HG02885 (cell line): ENCODE measurements around the gene PPM1M.
A peak's percentile ranks its signal among the peaks of the same experiment; 100 is the strongest.
"Not testable (repeated sequence)": the region's sequence is repeated elsewhere in the genome, so short reads cannot be mapped to it uniquely, and the experiment has no call there.

ENCODE experiments used
- ATAC-seq: cut with Tn5 transposase; IDR thresholded peaks from one replicate; pipeline ENCODE4 v1.9.1; 2021; ENCODE audit warnings: mild to moderate bottlenecking; ENCODE audit not compliant: unreplicated experiment, poor library complexity

PPM1M gene

GRCh38 chr3:52270252-52270754 is 24.7 kb downstream of the PPM1M start:
- ATAC-seq = no peak

- not testable (repeated sequence) for ATAC-seq
Measured at GRCh38 chr3:52272172-52272571, 26.6 kb downstream of the PPM1M start.

DNA sequence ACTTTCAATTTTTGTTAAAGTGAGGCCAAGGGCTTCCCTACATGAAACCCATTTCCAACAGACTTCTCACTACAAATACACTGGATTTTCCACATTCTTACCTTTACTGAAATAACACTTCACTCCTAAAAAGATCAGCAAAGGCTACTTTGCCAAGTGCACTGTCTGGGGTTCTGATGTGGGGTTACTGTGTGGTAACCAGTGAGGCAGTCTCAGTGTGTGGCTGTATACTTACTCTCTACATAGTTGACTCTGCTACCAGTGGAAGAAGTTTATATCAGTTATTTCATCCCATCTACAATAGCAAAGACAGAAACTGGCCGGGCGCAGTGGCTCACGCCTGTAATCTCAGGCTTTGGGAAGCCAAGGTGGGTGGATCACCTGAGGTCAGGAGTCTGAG is 27.3 kb downstream of the PPM1M start:
- no peak for ATAC-seq

DNA sequence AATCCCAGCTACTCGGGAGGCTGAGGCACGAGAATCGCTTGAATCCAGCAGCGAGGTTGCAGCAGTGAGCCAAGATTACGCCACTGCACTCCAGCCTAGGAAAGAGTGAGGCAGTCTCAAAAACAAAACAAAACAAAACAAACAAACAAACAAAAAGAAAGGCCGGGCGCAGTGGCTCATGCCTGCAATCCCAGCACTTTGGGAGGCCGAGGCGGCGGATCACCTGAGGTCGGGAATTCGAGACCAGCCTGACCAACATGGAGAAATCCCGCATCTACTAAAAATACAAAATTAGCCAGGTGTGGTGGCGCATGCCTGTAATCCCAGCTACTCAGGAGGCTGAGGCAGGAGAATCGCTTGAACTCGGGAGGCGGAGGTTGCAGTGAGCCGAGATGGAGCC is 29.2 kb downstream of the PPM1M start:
- ATAC-seq = not testable (repeated sequence)

GRCh38 chr3:52277071-52277964 is 31.8 kb downstream of the PPM1M start:
- ATAC-seq = no peak

DNA sequence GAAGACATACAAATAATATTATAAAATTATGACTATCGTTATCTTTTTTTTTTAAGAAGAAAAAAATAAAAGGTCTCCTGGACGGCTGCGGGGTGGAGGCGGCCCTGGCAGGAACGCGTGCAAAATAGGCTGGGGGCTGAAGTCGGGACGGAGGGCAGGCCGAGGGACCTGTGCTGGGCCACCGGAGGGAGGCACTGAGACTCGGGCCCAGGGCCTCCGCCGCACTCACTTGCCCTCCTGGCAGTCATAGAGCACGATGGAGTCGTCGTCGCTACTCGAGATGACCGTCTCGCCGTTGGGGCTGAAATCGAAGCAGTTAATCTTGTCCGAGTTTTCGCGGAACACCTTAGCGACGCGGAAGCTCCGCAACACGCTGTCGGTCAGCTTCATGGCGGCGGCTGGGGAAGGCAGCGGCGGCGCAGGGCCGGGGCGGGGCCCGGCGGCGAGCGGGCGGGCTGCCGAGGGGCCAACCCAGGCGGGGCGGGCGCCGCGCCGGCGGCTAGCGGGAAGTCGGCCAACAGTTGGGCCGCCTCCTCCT is 32.5 kb downstream of the PPM1M start:
- peak; percentile 67 for ATAC-seq

DNA sequence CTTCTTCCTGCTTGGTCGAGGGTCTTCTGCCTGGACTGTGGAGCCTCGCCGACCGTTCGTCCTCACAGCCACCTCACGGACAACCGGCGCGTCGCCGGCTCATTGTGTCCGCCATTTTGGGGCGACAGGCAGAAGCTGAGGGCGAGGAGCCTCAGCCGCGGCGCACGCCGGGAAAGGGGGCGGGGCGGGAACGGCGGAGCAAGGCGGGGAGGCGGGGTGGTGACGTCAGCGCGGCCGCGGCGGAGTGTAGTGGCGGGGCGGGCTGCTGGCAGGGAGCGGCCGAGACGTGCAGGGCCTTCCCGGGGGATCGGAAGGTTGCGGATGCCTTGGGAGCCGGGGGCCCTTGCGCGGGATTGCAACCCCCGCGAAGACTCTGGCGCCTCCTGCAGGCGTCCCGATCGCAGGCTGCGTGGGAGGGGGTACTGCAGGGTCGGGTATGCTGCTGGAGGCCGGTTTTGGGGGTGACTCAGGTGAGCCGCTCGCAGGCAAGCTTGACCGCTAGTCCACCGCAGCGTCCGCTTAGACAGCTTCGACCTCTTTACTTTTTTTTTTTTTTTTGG is 33.0 kb downstream of the PPM1M start, which contains the start of gene WDR82:
WDR82 (minus strand) TSS at position 140 of the 560 bp plus-strand sequence. CDS start 288 bp downstream, outside the sequence.
- peak; percentile 89 for ATAC-seq

- ATAC-seq = no peak
Measured at GRCh38 chr3:52279596-52279995, 34.0 kb downstream of the PPM1M start.

GRCh38 chr3:52280050-52280461 is 34.5 kb downstream of the PPM1M start:
- ATAC-seq = no peak

DNA sequence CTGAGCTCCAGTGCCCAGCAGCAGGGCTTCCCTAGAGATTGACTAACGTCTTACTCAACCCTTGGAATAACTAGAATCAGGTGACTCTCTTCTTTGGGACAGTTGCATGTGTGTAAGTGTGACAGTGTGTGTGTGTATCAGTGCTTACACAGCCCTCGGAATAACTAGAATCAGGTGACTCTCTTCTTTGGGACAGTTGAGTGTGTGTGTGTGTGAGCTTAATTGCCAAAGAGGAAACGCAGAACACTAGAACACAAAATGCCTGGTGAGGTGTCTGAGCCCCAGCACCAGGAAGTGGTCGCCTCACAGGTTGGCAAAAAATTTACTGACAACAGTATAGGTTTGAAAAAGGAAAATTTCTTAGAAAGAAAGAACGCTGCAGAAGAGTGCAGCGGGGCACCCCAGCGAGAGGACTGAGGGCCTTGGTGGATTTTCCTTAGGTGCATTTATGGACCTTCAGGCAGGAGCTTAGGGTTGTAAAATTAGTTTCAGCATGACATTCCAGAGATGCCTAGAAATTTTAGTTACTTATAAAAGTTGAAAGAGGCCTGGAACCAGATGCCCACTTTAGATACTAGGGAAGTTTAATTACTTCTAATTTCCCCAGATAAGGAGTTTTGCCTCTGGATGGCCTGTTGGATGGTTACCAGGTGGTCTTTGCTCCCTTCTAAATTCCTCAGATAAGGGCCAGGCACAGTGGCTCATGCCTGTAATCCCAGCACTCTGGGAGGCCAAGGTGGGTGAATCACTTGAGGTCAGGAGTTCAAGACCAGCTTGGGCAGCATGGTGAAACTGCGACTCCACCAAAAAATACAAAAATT is 36.6 kb downstream of the PPM1M start:
- no peak for ATAC-seq

- no peak for ATAC-seq
Measured at GRCh38 chr3:52283306-52283705, 37.7 kb downstream of the PPM1M start.

DNA sequence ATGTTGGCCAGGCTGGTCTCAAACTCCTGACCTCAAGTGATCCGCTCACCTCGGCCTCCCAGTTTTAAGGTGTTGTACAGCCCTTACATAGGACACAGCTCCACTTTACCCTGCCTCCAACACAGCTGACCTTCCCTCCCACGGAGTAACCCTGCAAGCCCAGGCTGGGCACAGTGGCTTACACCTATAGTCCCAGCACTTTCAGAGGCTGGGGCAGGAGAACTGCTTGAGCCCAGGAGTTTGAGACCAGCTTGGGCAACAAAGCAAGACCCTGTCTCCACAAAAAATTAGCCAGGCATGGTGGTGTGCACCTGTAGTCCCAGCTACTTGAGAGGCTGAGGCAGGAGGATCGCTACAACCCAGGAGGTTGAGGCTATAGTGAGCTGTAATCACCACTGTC is 38.5 kb downstream of the PPM1M start:
- ATAC-seq = not testable (repeated sequence)

DNA sequence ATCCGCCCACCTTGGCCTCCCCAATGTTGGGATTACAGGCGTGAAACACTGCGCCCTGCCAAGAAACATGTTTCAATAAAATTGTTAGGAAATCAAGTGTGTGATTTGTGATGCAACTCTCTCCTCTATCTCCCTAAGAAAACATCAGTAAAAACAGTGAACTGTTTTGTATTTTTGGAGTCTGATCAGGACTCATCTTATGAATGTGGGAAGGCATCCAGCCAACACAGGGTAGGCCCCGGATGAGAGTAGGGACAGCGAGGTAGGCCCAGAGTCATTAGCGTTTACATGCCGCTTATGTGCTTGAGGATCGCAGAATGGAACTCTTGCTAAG is 41.2 kb downstream of the PPM1M start:
- no peak for ATAC-seq

- no peak for ATAC-seq
Measured at GRCh38 chr3:52288674-52289073, 43.1 kb downstream of the PPM1M start.

DNA sequence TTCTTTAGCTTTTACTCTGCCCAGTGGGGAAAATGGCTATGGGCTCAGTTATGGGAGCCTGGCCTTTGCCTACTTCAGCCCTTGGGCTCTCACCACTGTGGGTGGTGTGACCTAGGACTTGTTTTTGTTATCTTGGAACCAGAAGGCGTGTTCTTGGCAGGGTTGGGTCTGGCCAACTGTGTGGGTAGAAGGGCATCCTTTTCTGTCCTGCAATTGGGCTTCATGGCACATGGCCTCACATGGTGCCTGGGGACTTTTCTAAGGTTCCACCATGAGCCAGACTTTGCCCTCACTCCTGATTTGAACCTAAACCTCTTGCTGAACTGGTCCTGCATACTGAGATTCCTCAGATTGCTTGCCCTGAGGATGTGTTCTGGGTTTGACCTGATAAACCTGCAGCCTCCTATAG is 43.8 kb downstream of the PPM1M start:
- no peak for ATAC-seq

DNA sequence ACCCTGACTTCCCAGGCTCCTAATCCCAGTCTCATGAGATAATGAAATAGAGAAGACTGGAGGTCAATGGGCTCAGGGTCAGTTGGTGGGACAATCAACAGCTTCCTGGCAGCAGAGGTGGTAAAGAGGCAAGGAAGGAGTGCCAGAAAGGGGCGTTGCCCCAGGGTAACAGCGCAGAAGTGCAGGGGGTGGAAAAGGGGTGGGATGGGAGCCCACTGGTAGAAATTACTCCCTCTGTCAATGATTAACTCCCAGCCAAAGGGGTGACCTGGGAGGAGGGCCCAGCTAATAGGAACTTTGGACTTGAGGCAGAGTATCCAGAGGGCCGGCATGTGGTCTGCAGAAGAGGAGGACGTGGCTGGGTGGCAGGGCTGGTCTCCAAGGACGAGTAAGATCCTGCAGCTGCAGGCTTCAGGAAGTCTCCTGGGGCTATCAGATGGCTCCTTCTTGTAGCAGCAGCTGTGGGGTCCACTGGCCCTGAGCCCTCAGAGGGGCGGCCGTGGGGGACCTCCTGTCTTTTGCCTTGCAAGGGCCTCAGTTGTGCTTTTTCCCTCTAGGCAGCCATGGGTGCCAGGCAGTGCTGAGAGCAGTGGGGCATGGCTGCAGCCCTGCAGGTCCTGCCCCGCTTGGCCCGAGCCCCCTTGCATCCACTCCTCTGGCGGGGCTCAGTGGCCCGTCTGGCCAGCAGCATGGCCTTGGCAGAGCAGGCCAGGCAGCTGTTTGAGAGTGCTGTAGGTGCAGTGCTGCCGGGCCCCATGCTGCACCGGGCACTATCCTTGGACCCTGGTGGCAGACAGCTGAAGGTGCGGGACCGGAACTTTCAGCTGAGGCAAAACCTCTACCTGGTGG is 44.4 kb downstream of the PPM1M start:
- no peak for ATAC-seq

GRCh38 chr3:52290596-52291507 is 45.3 kb downstream of the PPM1M start:
- no peak for ATAC-seq

DNA sequence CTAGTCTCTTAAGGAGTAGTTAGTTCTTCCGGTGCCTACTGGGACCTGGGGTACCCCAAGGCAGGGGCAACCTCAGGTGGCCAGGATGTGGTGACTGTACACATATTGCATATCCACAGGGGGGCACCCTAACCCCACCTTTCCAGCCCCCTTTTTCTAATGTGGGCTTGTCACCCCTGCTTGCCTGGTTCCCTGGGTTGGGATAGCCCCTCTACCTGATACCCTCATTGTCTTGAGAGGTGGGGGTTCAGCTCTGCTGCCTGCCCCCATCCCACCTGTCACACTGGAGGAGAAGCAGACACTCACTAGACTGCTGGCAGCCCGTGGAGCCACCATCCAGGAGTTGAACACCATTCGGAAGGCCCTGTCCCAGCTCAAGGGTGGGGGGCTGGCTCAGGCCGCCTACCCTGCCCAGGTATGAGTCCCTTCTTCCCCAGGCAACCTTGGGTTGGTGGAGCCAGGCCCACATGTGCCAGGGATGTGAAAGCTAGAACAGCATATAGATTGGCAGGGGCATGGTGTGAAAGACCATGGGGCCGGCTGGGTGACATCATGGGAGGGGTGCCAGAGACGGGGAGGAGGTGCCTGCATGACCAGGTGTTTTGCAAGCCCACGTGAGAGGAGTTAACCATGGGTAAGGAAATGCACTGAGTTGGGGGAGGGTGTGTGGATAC is 46.1 kb downstream of the PPM1M start:
- ATAC-seq = no peak
